Adrenal gland (tissue), 5 donors: ENCODE results near the gene ARHGEF40.

Source experiments
- CTCF ChIP-seq, 6 experiments: fragments of 450-650 bp in 4 of 6; fragments of 200-600 bp in 2 of 6; sonication (generic) in 1 of 6; IDR thresholded peaks; 1 replicate in 5 of 6; 2 replicates in 1 of 6; pipeline versions ENCODE4 v1.5.1 to v1.8.0; 2016 to 2021; ENCODE audit warnings: antibody characterized with exemption in 6 of 6, mild to moderate bottlenecking in 2 of 6, moderate library complexity in 1 of 6
- POLR2A ChIP-seq, 2 donors: fragments of 450-650 bp; IDR thresholded peaks; one replicate each; pipeline ENCODE4 v1.6.1; 2017; ENCODE audit warnings: antibody characterized with exemption in 2 of 2, mild to moderate bottlenecking in 2 of 2, moderate library complexity in 1 of 2
- donor health status: DM: no; HTN: no; CAD: no.

DNA sequence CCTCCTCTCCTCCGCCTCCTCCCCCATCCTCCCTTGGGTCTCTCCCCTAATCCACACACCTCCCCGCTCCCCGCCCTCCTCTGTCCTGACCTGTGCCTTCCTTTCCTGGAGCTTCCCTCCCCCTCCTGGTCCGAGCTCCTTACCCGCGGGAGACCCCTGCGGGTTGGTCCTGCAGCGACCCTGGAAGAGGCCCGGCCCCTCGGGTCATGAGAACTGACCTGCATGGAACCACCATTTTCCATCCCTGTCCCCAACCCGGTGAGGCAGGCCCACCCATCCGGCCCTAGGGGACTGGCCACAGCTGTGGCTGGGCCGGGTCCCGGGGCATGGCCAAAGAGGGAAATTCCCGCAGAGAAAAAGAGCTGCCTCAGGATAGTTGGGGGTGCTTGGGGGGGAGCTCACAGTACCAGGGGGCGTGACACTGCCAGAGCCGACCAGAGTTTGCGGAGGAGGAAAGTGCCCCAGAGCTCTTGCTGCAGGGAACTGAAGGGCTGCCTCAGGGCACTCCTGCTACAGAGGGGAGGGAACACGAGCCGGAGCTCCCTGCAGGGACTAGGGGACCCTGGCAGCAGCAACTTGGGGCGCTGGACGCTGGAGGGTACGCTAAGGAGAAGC lies 613 bp downstream of the ARHGEF40 start:
- TF ChIP-seq POLR2A (IDR thresholded peaks at IDR 0.05) (no peak), CTCF (IDR thresholded peaks at IDR 0.05) (no peak)
